Islet of Langerhans (tissue), 1 donor: Measurements from ENCODE around the gene C14orf39.

Source experiments
- FAIRE-seq: peaks from one replicate; lab custom pipeline; 2011; peaks lifted over from hg19 to GRCh38; lab: Jason Lieb, UNC

C14orf39 gene, protein sequence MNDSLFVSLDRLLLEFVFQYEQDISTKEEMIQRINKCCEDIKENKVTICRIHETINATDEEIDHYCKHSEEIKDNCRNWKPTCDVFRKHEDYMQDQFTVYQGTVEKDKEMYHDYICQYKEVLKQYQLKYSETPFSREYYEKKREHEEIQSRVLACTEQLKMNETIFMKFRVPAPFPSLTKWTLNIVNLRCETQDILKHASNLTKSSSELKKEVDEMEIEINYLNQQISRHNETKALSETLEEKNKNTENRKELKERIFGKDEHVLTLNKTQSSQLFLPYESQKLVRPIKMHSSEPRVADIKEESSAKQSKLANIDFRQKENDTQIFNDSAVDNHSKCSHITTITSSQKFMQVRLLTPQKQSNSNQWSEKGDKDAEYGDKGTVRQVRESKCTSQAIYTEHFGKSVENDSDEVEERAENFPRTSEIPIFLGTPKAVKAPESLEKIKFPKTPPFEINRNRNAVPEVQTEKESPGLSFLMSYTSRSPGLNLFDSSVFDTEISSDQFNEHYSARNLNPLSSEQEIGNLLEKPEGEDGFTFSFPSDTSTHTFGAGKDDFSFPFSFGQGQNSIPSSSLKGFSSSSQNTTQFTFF

DNA sequence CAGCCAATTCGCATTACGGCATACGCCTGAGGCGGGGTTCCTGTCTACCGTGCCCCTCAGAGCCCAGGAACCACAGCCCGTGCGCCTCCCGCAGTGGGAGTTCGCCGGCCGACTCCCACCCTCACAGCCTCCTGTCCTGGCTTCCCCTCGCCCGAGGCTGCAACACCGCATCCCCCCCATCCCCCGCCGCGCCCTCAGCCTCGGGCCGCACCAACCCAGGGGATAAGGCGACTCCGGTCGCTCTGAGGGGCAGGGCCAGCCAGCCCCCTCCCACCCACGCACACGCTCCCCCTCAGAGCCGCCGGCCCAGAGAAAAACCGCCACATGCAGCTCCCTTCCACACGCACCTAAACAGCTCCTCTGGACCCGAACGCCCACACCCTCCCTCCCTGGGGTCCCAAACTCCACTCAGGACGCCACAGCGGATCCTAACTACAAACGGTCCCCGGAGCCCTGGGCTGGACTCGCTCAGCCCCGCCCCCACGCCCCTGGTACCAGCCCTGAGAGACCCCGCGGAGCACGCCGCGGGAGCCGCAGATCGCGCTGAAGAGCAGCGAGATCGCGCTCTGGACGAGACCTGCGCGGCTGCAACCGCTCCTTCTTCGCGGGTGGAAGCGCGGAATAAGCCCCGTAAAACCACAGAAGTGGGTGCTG is at the start of gene C14orf39:
Gene C14orf39 (minus strand): TSS at position 466 of the 654 bp plus-strand sequence. CDS start 985 bp downstream, outside the sequence.
- FAIRE-seq = no peak

DNA sequence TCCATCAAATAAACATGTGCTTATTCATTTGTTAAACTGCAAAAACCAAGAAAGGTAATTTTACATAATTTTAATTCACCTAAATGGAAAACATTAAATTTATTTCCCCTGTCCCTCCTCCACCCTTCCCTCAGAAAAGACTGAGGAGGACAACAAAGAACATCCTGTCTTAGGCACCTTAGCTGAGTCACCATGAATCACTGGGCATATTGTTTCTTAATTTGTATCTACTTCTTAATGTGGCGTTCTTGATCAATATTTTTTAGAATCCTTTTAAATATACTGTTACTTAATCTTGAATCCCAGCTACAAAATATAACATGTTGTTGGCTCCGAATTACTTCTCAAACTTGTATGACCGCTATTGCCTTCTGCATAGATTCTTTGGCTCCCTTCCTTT is 46.6 kb upstream of the C14orf39 start:
- no peak for FAIRE-seq

DNA sequence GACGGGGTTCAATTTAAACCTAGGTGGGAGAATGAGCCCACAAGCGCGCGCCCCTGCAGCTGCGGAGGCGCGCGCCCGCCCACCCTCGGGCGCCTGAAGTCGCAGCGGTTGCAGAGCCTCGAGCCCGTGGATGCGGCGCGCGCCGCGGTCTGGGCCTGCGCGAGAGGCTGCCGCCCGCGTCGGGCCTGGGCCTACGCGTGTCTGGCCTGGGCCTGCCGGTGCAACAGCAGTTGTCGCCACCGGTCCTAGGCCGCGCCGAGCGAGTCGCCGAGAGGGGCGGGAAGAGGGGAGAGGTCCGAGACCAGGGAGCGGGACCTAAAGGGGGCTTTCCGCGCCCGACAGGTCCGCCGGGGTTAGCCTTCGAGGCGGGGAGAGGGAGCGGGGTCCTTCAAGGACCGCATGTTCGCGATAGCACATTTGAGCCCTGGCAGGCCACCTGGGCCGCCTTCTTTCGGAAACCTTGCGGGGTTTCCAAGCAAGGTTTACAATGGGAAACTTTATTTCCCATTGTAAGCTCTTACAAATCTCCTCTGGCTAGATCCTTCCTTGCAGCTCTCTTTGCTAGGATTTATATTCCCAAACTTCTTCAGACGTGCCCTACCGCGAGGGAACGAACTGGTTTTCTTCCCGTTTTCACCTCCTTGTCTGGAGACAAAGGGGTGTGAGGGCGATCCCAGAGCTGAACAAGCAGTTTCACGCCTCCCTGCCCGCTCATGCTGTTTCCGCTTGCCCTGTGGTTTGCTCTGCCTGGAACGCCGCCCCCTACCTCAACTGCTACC is 29.8 kb upstream of the C14orf39 start:
- no peak for FAIRE-seq

DNA sequence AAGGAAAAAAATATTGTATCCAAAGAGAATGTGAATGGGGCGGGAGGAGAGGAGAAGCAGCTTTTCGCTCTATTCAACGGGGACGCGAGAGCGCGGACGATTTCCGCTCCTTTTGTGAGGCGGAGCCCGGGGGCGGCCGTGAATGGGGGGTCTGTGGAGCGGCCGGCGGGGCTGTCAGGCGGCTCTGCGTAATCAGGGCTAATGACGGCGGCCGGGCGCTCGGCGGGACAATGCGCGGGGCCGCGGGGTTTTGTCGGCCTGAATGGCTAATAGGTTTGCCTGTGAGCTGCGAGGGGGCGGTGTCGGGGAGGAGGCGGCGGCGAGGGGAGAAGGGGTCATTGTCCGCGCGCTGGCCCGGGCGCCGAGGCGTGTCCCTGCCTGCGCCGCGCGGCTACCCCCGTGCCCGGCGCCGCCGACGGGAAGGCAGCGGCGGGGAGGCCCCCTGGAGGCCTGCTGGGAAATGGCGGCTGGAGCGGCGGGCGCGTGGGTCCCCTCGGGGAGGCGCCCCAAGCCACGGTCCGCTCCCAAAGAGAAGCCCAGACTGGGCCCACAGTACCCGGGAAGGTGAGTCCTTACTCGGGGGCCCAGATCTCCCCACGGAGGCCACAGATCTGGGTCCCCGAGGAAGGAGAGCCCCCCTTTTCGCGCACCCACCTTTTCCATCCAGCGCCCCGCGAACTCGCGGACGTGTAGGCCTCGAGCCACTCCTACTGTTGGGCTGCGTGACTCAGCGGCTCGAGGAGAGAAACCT is 29.1 kb upstream of the C14orf39 start:
- no peak for FAIRE-seq

DNA sequence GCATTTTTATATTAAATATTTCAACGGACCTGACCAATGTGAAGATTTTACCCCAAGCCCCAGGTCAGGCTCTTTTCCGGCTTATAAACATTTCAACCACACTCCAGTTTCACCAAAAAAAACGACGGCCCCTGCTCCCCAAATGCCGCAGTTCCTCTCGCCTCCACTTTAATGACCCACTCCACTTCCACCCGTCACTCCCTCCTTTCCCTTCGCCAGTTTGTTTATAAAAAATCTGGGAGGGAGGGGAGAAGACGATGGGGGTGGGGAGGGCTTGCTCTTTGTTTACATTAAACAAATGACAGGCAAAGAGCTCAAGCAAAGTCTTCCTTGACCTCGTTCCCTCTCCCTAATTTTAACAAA is 28.5 kb upstream of the C14orf39 start:
- no peak for FAIRE-seq

DNA sequence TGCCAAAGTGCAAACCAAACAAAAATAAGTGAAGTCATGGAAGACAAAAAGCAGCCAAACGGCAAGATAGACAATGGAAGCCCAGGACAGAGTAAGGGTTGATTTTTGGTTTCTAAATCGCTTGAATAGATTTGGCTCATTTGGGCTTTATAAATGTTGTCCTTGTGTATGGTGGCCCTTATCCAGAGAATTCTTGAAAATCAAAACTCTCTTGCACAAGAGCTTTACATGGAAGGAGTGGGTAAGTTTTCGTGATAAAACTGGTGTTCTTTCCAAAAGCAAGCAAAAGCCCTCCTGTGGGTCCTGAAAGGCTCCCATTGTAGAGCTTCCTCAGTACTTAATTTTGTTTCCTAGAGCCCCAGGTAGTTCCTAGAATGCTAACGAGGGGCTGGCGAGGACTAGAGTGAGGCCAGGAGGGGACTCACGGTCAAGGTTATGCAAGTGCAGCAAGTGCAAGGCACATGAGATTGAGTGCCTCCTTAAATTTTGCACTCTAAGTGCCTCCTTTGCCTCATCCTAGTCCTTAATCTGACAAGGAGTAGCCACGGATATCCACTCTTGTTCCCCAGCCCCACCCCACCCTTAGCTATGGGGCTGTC is 27.2 kb upstream of the C14orf39 start:
- FAIRE-seq = no peak

DNA sequence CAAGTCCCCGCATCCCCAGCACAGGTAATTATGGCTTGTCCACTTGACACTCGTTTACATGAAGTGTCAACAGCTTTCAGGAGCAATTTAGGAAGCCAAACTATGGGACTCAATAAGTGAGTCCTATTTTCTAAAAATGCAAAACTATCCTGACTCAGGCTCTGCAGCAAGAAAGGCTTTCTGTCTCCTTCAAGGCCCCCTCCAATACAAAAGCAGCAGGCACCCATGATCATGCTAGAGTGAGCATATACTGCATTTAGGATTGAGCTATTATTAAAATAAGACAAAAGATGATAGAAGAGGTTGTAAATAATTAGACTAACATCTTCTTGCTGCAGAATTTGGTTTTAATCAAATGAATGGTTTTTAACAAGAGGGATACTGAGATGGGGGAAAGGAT is 26.3 kb upstream of the C14orf39 start:
- no peak for FAIRE-seq

DNA sequence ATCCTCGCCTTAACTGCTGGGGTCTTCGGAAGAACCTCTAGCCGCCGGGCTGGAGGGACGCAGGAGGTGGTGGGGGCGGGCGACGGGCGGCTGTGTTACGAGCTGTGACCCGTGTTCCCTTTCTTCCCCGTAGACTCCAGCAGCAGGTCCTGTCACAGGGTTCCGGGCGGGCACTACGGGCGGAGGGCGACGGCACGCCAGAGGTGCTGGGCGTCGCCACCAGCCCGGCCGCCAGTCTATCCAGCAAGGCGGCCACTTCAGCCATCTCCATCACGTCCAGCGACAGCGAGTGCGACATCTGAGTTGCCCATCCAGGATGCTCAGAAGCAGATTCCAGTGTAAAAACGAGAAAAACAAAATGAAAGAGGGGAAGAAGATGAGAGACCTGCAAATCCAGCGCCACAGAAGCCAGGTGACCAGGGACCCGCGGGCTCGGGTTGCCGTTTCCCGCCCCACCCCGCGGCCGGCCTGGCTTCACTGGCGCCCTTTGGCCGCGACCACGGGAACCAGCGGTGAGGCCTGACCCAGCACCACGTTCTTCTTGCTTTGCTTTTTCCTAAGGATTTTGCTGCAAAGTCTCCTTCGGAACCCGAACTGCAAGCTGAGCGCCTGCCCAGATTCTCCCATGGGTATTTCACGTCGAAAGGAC is 25.2 kb upstream of the C14orf39 start:
- FAIRE-seq = no peak

DNA sequence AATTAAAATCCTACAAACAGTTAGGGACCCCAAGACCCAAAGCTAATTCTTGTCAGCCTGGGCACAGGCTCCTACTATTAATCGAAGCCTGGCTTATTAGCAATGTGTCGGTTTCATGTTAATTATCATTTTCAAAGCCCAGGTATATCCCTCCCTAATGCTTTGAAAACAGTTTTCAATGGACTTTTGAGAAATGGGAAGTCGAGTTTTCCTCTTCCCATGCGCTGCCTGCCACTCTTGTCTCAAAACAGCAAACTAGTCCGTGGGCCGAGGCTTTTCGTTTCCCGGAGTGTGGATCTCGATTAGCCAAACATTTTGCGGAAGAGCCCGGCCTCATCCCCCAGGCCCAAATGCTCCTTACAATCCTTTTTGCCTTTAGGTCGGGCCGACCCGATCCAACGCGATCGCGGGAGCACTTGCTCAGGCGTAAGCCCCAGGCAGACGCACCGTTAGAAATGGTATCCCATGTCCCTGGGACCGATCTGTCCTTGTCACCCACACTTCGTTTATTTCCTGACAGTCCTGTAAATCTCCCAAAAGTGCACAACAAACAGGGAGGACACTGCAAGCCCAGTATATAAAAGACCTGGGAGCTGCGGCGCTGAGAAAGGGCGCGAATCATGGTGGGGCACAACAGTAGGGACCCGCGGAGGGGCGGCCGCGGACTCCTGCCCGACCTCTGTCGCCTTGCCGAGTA is 24.5 kb upstream of the C14orf39 start:
- FAIRE-seq = no peak

DNA sequence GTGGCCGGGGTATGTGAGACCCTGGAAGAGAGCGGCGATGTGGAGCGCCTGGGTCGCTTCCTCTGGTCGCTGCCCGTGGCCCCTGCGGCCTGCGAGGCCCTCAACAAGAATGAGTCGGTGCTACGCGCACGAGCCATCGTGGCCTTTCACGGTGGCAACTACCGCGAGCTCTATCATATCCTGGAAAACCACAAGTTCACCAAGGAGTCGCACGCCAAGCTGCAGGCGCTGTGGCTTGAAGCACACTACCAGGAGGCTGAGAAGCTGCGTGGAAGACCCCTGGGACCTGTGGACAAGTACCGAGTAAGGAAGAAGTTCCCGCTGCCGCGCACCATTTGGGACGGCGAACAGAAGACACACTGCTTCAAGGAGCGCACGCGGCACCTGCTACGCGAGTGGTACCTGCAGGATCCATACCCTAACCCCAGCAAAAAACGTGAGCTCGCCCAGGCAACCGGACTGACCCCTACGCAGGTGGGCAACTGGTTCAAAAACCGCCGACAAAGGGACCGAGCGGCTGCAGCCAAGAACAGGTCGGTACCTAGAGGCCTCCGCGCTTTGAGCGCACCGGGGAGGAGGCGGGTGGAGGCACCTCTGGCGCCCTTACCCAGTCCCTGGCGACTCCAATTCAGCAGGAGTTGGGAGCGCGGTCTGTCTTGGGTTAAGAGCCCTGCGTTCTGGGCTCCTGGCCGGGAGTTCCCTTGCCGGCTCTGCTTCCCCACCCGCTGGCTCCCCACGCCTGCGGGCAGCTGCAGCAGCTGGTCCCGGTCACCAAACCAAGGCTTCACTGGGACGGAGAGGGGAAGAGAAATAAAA is 23.8 kb upstream of the C14orf39 start:
- FAIRE-seq = no peak

DNA sequence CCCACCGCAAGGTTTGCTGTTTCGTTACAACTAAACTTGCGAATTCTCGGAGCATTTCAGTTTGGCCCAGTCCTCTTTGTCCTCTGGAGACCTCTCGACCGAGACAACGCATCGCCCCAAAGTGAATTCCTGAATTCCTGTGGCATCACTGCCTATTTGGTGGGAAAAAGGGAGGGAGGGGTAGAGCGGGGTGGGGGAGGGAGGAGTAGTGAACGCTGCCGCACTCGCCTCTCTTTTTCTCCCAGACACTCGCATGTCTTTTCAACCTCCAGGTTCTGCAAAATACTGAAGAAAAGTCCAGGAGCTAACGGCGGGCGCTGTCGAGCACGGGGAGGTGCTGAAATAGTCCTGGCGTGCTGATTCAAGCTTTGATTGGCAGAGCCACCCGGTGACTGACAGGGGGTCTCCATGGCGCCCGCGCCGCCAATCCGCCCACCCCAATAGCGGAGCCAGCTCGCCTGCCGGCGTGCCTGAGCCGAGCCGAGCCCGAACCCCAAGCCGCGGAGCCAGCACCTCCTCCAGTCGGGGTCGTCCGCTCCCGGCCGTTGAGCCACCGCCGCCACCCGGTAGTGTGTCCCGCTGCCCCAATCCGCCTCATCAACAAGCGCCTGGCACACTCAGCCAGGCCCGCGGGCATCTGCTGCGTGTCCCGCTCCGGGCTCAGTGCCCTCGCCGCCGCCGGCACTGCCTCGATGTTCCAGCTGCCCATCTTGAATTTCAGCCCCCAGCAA is 23.0 kb upstream of the C14orf39 start, which contains the start of gene SIX6:
Gene SIX6 (plus strand): TSS at position 440 of the 731 bp plus-strand sequence. CDS start 253 bp downstream, at position 693.
- no peak for FAIRE-seq

DNA sequence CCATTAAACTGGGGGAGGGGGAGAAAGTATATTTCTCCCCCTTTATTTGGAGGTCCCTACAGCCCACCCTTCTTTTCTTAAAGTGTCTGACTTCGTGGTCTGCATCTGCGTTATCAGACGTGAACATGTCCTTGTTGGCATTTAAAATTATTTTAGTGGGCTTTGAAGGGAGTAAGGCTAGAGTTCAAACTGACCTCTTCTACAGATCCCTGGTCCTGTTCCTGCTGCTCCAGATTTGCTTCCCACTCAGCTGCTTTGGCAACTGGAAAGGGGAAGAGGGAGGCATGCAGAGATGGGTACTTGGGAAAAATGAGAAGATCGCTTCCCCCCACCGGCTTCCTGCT is 22.5 kb upstream of the C14orf39 start:
- FAIRE-seq = no peak

DNA sequence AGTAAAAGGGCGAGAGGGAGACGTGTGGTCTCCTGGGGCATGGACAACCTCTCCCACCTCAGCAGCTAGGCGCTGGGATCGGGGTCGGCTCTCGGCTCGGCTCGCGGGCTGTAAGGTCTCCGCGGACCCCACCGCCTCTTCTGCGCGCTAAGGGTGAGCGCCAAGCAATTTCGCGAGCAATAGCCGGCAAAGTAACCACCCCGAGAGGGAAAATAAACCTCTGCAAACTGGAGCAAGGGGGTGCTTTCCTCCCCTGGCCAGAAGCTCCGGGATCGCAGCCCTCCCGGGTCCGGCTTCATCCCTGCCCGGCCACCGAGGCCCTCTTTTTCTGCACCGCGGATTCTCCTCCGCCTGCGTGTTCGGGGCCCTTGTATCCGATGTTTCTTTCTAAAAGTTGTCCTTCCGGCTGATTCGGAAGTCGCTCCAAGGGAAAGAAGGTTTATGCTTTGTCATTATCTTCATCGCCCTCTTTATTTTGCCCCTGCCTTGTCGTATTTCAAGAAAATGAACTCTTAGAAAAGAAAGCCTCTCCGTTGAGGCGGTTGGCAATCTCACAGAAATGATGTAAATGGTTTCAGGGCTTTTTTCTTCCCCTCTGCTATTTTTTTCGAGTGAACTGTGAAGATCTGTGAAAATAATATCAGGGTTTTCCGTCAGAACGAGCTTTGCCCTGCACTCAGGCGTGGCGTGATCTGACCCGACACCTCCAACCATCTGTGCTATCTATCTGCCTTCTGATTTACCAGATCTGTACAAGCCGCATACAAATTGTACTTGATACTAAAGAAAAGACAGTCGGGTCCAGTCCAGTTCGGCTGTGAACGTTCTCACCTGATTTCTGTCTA is 21.3 kb upstream of the C14orf39 start:
- FAIRE-seq = no peak

DNA sequence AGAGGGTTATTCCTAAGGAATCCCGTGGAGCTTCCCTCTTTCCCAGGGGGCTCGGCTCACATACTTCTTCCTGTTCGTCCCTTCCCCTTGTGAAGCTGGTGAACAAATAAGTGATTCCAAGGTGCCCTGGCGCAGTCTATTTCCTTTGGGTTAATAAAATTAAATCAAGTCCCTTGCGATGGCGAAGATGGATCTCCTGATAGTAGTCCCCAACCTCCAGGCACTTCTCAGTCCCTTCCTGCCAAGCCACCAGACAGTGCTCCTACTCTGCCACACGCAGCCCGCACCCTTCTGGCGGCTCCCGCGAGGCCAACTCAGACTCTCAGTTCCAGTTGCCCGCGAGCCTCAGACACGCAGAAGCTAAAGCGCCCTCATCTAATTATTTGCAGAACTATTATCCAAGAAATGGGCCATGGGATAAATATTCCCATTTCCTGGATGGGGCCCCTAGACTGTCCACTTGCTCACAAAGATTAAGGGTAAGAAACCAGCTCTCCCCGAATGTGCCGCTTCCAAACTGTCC is 20.7 kb upstream of the C14orf39 start:
- FAIRE-seq = no peak

DNA sequence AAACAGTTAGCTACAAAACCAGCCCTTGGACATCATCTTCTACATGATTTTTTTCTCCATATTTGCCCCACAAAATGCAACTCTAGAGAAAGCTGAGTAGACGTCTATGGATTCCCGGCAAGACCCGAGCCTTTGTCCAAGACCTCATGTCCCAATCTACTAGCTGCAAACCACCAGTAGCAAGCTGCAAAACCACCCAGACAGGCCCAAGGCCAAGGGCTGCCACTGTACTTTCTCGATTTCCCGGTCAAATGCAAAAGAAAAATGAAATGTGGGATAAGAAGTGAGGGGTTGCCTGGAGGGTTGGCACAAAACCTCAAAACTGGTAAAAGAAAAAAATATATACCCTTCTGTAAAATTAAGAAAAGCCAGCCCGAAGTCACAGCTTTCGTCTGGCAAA is 20.1 kb upstream of the C14orf39 start:
- no peak for FAIRE-seq

DNA sequence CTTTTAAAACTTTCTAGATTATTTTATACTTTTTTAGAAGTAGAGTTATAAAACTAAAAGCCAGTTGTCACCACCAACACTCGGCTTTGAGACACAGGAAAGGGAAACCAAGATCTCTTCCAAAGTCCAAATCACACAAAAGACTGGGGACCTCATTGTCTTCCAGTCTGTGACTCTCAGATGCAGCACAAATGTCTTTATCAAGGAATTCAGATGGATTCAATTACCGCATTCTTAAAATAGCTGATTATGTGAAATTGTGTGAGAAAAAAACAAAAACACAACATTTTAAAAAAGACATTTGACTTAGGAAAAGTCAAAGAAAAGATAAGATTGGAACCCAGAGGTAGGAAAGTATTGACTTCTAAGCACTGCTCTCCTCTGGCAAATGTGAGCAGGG is 19.6 kb upstream of the C14orf39 start:
- no peak for FAIRE-seq

DNA sequence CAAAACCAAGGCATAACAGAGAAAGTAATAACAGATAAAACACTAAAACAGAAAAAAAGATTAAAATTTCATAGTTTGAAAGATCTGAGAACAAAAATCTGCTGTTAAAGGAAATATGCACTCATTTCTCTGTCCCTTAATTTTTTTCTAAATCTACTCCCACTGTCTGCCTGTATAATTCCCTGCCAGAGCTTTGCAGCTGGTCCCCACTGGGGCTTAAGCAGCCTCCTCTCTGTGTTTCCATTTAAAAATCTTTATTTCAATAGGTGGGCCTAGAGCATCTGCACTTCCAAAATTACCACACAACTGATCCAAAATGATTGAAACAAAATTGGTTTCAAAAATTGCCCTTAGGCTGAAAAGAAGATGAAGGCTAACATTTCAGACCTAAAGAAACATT is 16.7 kb upstream of the C14orf39 start:
- no peak for FAIRE-seq

DNA sequence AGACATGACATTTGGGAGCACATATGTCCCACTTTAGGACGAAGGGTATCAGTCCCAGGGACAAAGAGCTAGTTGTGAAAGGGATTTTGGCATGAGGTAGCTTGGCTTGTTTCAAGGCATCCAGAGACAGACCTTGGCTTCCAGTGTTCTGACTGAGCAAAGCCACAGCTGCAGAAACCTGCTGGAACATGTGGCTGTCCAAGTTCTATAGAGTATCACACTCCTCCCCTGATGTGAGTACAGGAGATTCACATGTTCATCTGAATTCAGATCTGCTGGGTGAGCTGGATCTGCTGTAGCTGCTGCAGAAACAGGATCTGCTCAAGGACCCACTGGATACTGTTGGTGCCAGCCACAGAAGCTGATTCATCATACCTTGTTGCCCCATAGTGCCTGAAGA is 10.1 kb upstream of the C14orf39 start:
- FAIRE-seq = no peak
